H1 (cell line): ENCODE data around the gene ARHGAP42. TPM values are rescaled to one million over a fixed set of nuclear protein-coding genes. Genes with fewer than 3 reads are reported as not detected.
A peak's percentile ranks its signal among the peaks of the same experiment; 100 is the strongest.

Source experiments
- CTCF ChIA-PET: fragments of 300-600 bp; sonication (Branson Sonifier 250); formaldehyde crosslinking; loops from one replicate; lab custom pipeline; 2021; ENCODE audit not compliant: partially characterized antibody; lab: Charles Lee
- POLR2A ChIA-PET: fragments of 300-600 bp; sonication (Branson Sonifier 250); formaldehyde crosslinking; loops from one replicate; lab custom pipeline; 2021; ENCODE audit warnings: inconsistent platforms; ENCODE audit not compliant: partially characterized antibody; lab: Charles Lee
- DNase-seq, 2 experiments: peaks; one replicate each; pipeline versions ENCODE4 v3.0.0 to v3.0.0-alpha.2; 2010 to 2022; ENCODE audit warnings: low spot score in 2 of 2, low read depth in 1 of 2, mixed read lengths in 1 of 2
- FAIRE-seq: peaks from 2 replicates; lab custom pipeline; 2011; peaks lifted over from hg19 to GRCh38; lab: Jason Lieb, UNC
- H2AFZ ChIP-seq: 2 replicates; pipeline ENCODE4 v1.8.1; 2012; ENCODE audit warnings: low read length, inconsistent platforms
- H2AK5ac ChIP-seq: 2 replicates; pipeline ENCODE4 v1.6.1; 2013; ENCODE audit warnings: low read depth, low read length
- H2BK120ac ChIP-seq: replicated peaks from 2 replicates; pipeline ENCODE3; 2013; ENCODE audit warnings: low read depth, low read length, inconsistent platforms
- H2BK12ac ChIP-seq: 2 replicates; pipeline ENCODE4 v1.6.1; 2013; ENCODE audit warnings: low read depth, low read length
- H2BK15ac ChIP-seq: 2 replicates; pipeline ENCODE4 v1.6.1; 2013; ENCODE audit warnings: low read length
- H2BK20ac ChIP-seq: 2 replicates; pipeline ENCODE4 v1.6.1; 2013; ENCODE audit warnings: low read length
- H2BK5ac ChIP-seq: 2 replicates; pipeline ENCODE4 v1.6.1; 2013; ENCODE audit warnings: low read depth, low read length
- H3K14ac ChIP-seq: 2 replicates; pipeline ENCODE4 v1.6.1; 2013; ENCODE audit warnings: inconsistent platforms; ENCODE audit not compliant: insufficient read length
- H3K18ac ChIP-seq: 2 replicates; pipeline ENCODE4 v1.6.1; 2013; ENCODE audit warnings: low read length; ENCODE audit errors: extremely low read depth
- H3K23ac ChIP-seq: 2 replicates; pipeline ENCODE4 v1.6.1; 2013; ENCODE audit warnings: inconsistent platforms; ENCODE audit not compliant: insufficient read length
- H3K23me2 ChIP-seq: 2 replicates; pipeline ENCODE4 v1.6.1; 2013; ENCODE audit warnings: low read depth, low read length
- H3K27ac ChIP-seq: 2 replicates; pipeline ENCODE4 v1.6.1; 2011; ENCODE audit warnings: low read depth, low read length, inconsistent platforms
- H3K27me3 ChIP-seq, 4 experiments: replicated peaks in 1 of 4; 1 replicate in 1 of 4; 2 replicates in 3 of 4; pipeline versions ENCODE4 v1.6.1 to v1.8.1; 2011 to 2013; ENCODE audit warnings: low read length in 3 of 4, mild to moderate bottlenecking in 3 of 4, inconsistent platforms in 2 of 4, mixed read lengths in 2 of 4, moderate library complexity in 1 of 4; ENCODE audit not compliant: control insufficient read depth in 3 of 4, insufficient read depth in 3 of 4; ENCODE audit errors: extremely low read depth in 1 of 4
- H3K36me3 ChIP-seq, 4 experiments: 2 replicates each; pipeline versions ENCODE4 v1.6.1 to v1.8.1; 2011 to 2013; ENCODE audit warnings: mild to moderate bottlenecking in 4 of 4, low read length in 3 of 4, moderate library complexity in 2 of 4, control low read depth in 1 of 4, inconsistent platforms in 1 of 4; ENCODE audit not compliant: insufficient read depth in 4 of 4, control insufficient read depth in 2 of 4
- H3K4ac ChIP-seq: replicated peaks from 2 replicates; pipeline ENCODE3; 2013; ENCODE audit warnings: low read length, low read depth, mixed read lengths, inconsistent platforms; ENCODE audit not compliant: insufficient read length
- H3K4me1 ChIP-seq, 4 experiments: replicated peaks in 1 of 4; 1 replicate in 1 of 4; 2 replicates in 3 of 4; pipeline versions ENCODE4 v1.6.1 to v1.8.1; 2011 to 2013; ENCODE audit warnings: low read length in 3 of 4, inconsistent platforms in 2 of 4, mixed read lengths in 1 of 4; ENCODE audit not compliant: insufficient read depth in 4 of 4, control insufficient read depth in 3 of 4
- H3K4me2 ChIP-seq, 2 experiments: 2 replicates each; pipeline versions ENCODE4 v1.6.1 to v1.8.1; 2011 to 2013; ENCODE audit warnings: low read depth in 2 of 2, low read length in 2 of 2, control low read depth in 1 of 2, inconsistent platforms in 1 of 2, mild to moderate bottlenecking in 1 of 2; ENCODE audit not compliant: insufficient read depth in 1 of 2
- H3K4me3 ChIP-seq, 4 experiments: fragments of 200-600, 300-600 bp in 1 of 4; sonication (generic), shearing (Covaris generic), sonication (Bioruptor Twin) in 1 of 4; 2 replicates each; pipeline versions ENCODE4 v1.5.1 to v1.8.1; 2011 to 2016; ENCODE audit warnings: low read length in 4 of 4, low read depth in 3 of 4, control low read depth in 2 of 4, inconsistent platforms in 2 of 4, mild to moderate bottlenecking in 2 of 4, mixed read lengths in 1 of 4, moderate library complexity in 1 of 4; ENCODE audit not compliant: insufficient read depth in 2 of 4; ENCODE audit errors: extremely low read depth in 1 of 4
- H3K56ac ChIP-seq: replicated peaks from 2 replicates; pipeline ENCODE3; 2013; ENCODE audit warnings: low read depth, mild to moderate bottlenecking, mixed read lengths, low read length, inconsistent platforms; ENCODE audit not compliant: insufficient read length
- H3K79me1 ChIP-seq: 2 replicates; pipeline ENCODE4 v1.6.1; 2013; ENCODE audit warnings: low read depth, low read length, control low read depth
- H3K79me2 ChIP-seq, 2 experiments: 2 replicates each; pipeline versions ENCODE4 v1.6.1 to v1.8.1; 2012 to 2013; ENCODE audit warnings: low read length in 2 of 2, mild to moderate bottlenecking in 2 of 2, inconsistent platforms in 1 of 2; ENCODE audit not compliant: insufficient read depth in 2 of 2, control insufficient read depth in 1 of 2
- H3K9ac ChIP-seq, 4 experiments: replicated peaks in 1 of 4; 1 replicate in 1 of 4; 2 replicates in 3 of 4; pipeline versions ENCODE4 v1.6.1 to v1.8.1; 2011 to 2013; ENCODE audit warnings: low read depth in 3 of 4, low read length in 3 of 4, control low read depth in 2 of 4, mild to moderate bottlenecking in 2 of 4, moderate library complexity in 2 of 4, inconsistent platforms in 1 of 4; ENCODE audit errors: extremely low read depth in 1 of 4
- H3K9me3 ChIP-seq, 2 experiments: 2 replicates each; pipeline versions ENCODE4 v1.6.1 to v1.8.1; 2012 to 2013; ENCODE audit warnings: mild to moderate bottlenecking in 2 of 2, moderate library complexity in 2 of 2, control low read depth in 1 of 2, inconsistent platforms in 1 of 2, low read depth in 1 of 2, low read length in 1 of 2, mixed read lengths in 1 of 2; ENCODE audit not compliant: insufficient read depth in 2 of 2
- H4K20me1 ChIP-seq, 2 experiments: replicated peaks in 1 of 2; 2 replicates each; pipeline versions ENCODE3 to v1.8.1; 2011 to 2013; ENCODE audit warnings: inconsistent platforms in 2 of 2, low read length in 2 of 2, mild to moderate bottlenecking in 1 of 2; ENCODE audit not compliant: insufficient read depth in 2 of 2, control insufficient read depth in 1 of 2
- H4K5ac ChIP-seq: 2 replicates; pipeline ENCODE4 v1.6.1; 2013; ENCODE audit warnings: low read length, low read depth, mixed read lengths, inconsistent platforms; ENCODE audit not compliant: insufficient read length
- H4K8ac ChIP-seq: 2 replicates; pipeline ENCODE4 v1.8.0; 2013; ENCODE audit warnings: mild to moderate bottlenecking, moderate library complexity, low read length, inconsistent platforms; ENCODE audit not compliant: insufficient read depth; ENCODE audit errors: extremely low read depth
- H4K91ac ChIP-seq: replicated peaks from 2 replicates; pipeline ENCODE3; 2013; ENCODE audit warnings: low read length, mixed read lengths, inconsistent platforms; ENCODE audit not compliant: insufficient read length
- BACH1 ChIP-seq: IDR thresholded peaks from 2 replicates; pipeline ENCODE4 v1.6.1; 2012; ENCODE audit warnings: low read length, improper control_type of control experiment
- JUN ChIP-seq: IDR thresholded peaks from 2 replicates; pipeline ENCODE4 v1.6.1; 2011; ENCODE audit warnings: low read depth, mild to moderate bottlenecking, improper control_type of control experiment, low read length
- MAFK ChIP-seq: IDR thresholded peaks from 2 replicates; pipeline ENCODE4 v1.6.1; 2012; ENCODE audit warnings: low read depth, mild to moderate bottlenecking, improper control_type of control experiment, low read length
- POU5F1 ChIP-seq: IDR thresholded peaks from 2 replicates; pipeline ENCODE4 v1.6.1; 2011; ENCODE audit warnings: low read depth, mild to moderate bottlenecking, low read length, moderate library complexity
- RAD21 ChIP-seq, 2 experiments: IDR thresholded peaks in 1 of 2; conservative IDR thresholded peaks in 1 of 2; 2 replicates each; pipeline ENCODE4 v1.6.1; 2011; ENCODE audit warnings: low read depth in 2 of 2, low read length in 2 of 2, improper control_type of control experiment in 1 of 2, inconsistent platforms in 1 of 2, mild to moderate bottlenecking in 1 of 2, moderate library complexity in 1 of 2
- RNF2 ChIP-seq: fragments of 200-900, 300-1000 bp; sonication (generic); IDR thresholded peaks from 2 replicates; pipeline ENCODE4 v1.7.1; 2016; ENCODE audit warnings: borderline replicate concordance, low read depth, mild to moderate bottlenecking, antibody characterized with exemption, low read length; ENCODE audit not compliant: poor library complexity, severe bottlenecking; ENCODE audit errors: missing control alignments
- SP2 ChIP-seq: IDR thresholded peaks from 2 replicates; pipeline ENCODE4 v1.6.1; 2012; ENCODE audit warnings: mild to moderate bottlenecking, low read length, inconsistent platforms
- TAF1 ChIP-seq: IDR thresholded peaks from 2 replicates; pipeline ENCODE4 v1.6.1; 2011; ENCODE audit warnings: mild to moderate bottlenecking, low read depth, low read length
- TEAD4 ChIP-seq: IDR thresholded peaks from 2 replicates; pipeline ENCODE4 v1.6.1; 2012; ENCODE audit warnings: low read depth, low read length, inconsistent platforms, mixed read lengths
- ZNF274 ChIP-seq: IDR thresholded peaks from 2 replicates; pipeline ENCODE4 v1.7.0; 2012; ENCODE audit warnings: low read length, borderline replicate concordance; ENCODE audit errors: extremely low read depth
- WGBS, 2 experiments: shearing (Covaris generic) in 1 of 2; methylation state at CpG; one replicate each; pipeline versions ENCODE4 v1.1.6 to v1.1.7; 2013 to 2015; ENCODE audit warnings: low lambda C conversion rate in 2 of 2, mixed read lengths in 2 of 2, inconsistent platforms in 1 of 2, low coverage in 1 of 2, missing lambda C conversion rate in 1 of 2; ENCODE audit not compliant: insufficient replicate concordance in 2 of 2, insufficient coverage in 1 of 2, insufficient read length in 1 of 2; ENCODE audit errors: extremely low coverage in 1 of 2, missing lambda C conversion rate in 1 of 2; 5-methylcytosine and 5-hydroxymethylcytosine counted together
- polyA plus RNA-seq, 7 experiments: library from polyadenylated mRNA; depleted of rRNA in 3 of 7; stranded (reverse) in 5 of 7; unstranded in 2 of 7; fragments of >200 nt in 5 of 7; fragments of 200-250 nt in 2 of 7; gene quantifications; 1 replicate in 5 of 7; 2 replicates in 1 of 7; 4 replicates in 1 of 7; pipeline versions ENCODE4 v1.2.1 to v1.2.3, GENCODE V29; 2011 to 2013; ENCODE audit warnings: missing spikeins in 2 of 7, mixed read lengths in 2 of 7
- total RNA-seq: library from RNA; stranded (reverse); fragmentation: NEBNext Ultra II Directional; extraction: Animal tissue kit (Norgen Biotek cat#: 25700); gene quantifications from 2 replicates; pipeline ENCODE4 v1.2.1, GENCODE V29; 2021
- TF ChIP-seq, protein P1 (sequence below): IDR thresholded peaks from 2 replicates; pipeline ENCODE4 v1.6.1; 2012; ENCODE audit warnings: inconsistent platforms

ARHGAP42 gene
- total and polyA plus RNA-seq, 2 of the 8 experiments (the other 6 are each of a cell fraction or from before 2014, with no cell fraction given) = 22.2 to 33.5 TPM

- H2BK12ac ChIP-seq = no peak overlapping the region
- no peaks in the 10 kb centered on the region for H3K79me2 ChIP-seq
- H2BK15ac ChIP-seq = no peak overlapping the region
- no peaks in the 10 kb centered on the region for H3K27me3 ChIP-seq
- H2BK120ac ChIP-seq = no peak overlapping the region
- 51% methylated on average over 5 of the region's 5 CpGs; no CpG with 5 or more reads in 1 of the 2 experiments for WGBS, 2 experiments
- no peak overlapping the region for H2AK5ac ChIP-seq
- DNase-seq (no peak), FAIRE-seq (peak; percentile 50)
- no peak overlapping the region for H3K4ac ChIP-seq
- no peaks in the 10 kb centered on the region for H3K9me3 ChIP-seq
- H4K91ac ChIP-seq = no peak overlapping the region
- H3K23me2 ChIP-seq = no peaks in the 10 kb centered on the region
- H3K4me1 ChIP-seq = no peaks in the 10 kb centered on the region
- H4K8ac ChIP-seq = no peak overlapping the region
- H3K4me3 ChIP-seq = no peak overlapping the region
- no peak overlapping the region for H3K56ac ChIP-seq
- H4K20me1 ChIP-seq = peaks cover 0 to 1% of the 10 kb centered on the region in 2 experiments
- no peaks in the 10 kb centered on the region for H3K79me1 ChIP-seq
- no peak overlapping the region for H3K23ac ChIP-seq
- no peak overlapping the region for H3K9ac ChIP-seq
- H3K18ac ChIP-seq = no peak overlapping the region
- no peak overlapping the region for H3K27ac ChIP-seq
- no peak overlapping the region for H3K4me2 ChIP-seq
- ChIA-PET POLR2A (no interaction called here), CTCF (interaction anchor here (0.9 to 4.4 kb wide), 7 partner anchors 10 to 352 kb away, joined by 3 to 45 read pairs (median 3); no protein-coding TSS in a partner anchor)
- H2AFZ ChIP-seq = no peak overlapping the region
- H2BK20ac ChIP-seq = no peak overlapping the region
- no peak overlapping the region for H3K14ac ChIP-seq
- H4K5ac ChIP-seq = no peak overlapping the region
- H3K36me3 ChIP-seq = no peaks in the 10 kb centered on the region
- no peak overlapping the region for H2BK5ac ChIP-seq
- TF ChIP-seq RAD21 (IDR thresholded peaks at IDR 0.05 in 1 of 2, conservative IDR thresholded peaks at IDR 0.05 in 1 of 2; ENCODE audit: low read depth in 2 of 2, low read length in 2 of 2) = peak; percentile 60 to 69
- TF ChIP-seq TAF1 = no peak
- TF ChIP-seq, protein P1, sequence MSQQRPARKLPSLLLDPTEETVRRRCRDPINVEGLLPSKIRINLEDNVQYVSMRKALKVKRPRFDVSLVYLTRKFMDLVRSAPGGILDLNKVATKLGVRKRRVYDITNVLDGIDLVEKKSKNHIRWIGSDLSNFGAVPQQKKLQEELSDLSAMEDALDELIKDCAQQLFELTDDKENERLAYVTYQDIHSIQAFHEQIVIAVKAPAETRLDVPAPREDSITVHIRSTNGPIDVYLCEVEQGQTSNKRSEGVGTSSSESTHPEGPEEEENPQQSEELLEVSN = no peak
- no peak for TF ChIP-seq JUN
- TF ChIP-seq MAFK = no peak
- no peak for TF ChIP-seq ZNF274
- TF ChIP-seq SP2 = no peak
- peak; percentile 96 for TF ChIP-seq TEAD4
- no peak for TF ChIP-seq BACH1
- TF ChIP-seq RNF2 = no peak
- no peak for TF ChIP-seq POU5F1
These were observed 243.2 kb downstream of the ARHGAP42 start for GRCh38 chr11:100930185-100930778.
